Measurements from ENCODE around the gene MIEF2.

MIEF2 gene

GRCh38 chr17:18228176-18228682, 32.2 kb upstream of the MIEF2 start:
- Histone ChIP-seq H3K9me3 (ENCODE audit: control insufficient read depth, low read length) (no peaks in the 10 kb centered on the region), H3K9ac (ENCODE audit: low read length) (no peak overlapping the region), H3K4me3 (ENCODE audit: low read length) (no peak overlapping the region), H3K36me3 (ENCODE audit: control insufficient read depth, insufficient read depth, low read length) (no peaks in the 10 kb centered on the region), H3K4me1 (ENCODE audit: control insufficient read depth, insufficient read depth, low read length) (peaks cover 17% of the 10 kb centered on the region), H3K27me3 (ENCODE audit: control insufficient read depth, insufficient read depth, low read length) (no peaks in the 10 kb centered on the region)

GRCh38 chr17:18229254-18229653, 31.2 kb upstream of the MIEF2 start:
- Histone ChIP-seq H3K9ac (ENCODE audit: low read length) (no peak overlapping the region), H3K9me3 (ENCODE audit: control insufficient read depth, low read length) (no peaks in the 10 kb centered on the region), H3K4me3 (ENCODE audit: low read length) (no peak overlapping the region), H3K4me1 (ENCODE audit: control insufficient read depth, insufficient read depth, low read length) (peaks cover 17% of the 10 kb centered on the region), H3K27me3 (ENCODE audit: control insufficient read depth, insufficient read depth, low read length) (no peaks in the 10 kb centered on the region), H3K36me3 (ENCODE audit: control insufficient read depth, insufficient read depth, low read length) (no peaks in the 10 kb centered on the region)

DNA sequence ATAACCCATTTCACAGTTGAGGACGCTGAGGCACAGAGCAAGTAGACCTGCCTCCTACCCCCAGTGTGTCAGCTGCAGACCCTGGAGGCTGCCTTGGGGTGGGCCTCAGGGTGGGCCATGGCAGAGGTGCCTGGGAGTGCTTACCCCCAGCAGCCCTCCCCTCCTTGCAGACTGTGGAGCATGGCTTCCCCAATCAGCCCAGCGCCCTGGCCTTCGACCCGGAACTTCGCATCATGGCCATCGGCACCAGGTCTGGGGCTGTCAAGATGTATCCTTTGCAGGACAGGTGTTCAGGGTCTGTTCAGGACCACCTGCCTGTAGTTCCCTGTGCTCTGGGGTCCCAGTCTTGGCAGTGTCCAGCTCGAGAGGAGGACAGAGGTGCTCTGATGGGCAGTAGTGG, 30.7 kb upstream of the MIEF2 start:
- no peaks in the 10 kb centered on the region for H3K9me3 ChIP-seq (ENCODE audit: control insufficient read depth, low read length)
- no peak overlapping the region for H3K9ac ChIP-seq (ENCODE audit: low read length)
- no peaks in the 10 kb centered on the region for H3K27me3 ChIP-seq (ENCODE audit: control insufficient read depth, insufficient read depth, low read length)
- H3K4me1 ChIP-seq (ENCODE audit: control insufficient read depth, insufficient read depth, low read length), result peaks cover 14% of the 10 kb centered on the region
- no peaks in the 10 kb centered on the region for H3K36me3 ChIP-seq (ENCODE audit: control insufficient read depth, insufficient read depth, low read length)
- H3K4me3 ChIP-seq (ENCODE audit: low read length), result no peak overlapping the region

DNA sequence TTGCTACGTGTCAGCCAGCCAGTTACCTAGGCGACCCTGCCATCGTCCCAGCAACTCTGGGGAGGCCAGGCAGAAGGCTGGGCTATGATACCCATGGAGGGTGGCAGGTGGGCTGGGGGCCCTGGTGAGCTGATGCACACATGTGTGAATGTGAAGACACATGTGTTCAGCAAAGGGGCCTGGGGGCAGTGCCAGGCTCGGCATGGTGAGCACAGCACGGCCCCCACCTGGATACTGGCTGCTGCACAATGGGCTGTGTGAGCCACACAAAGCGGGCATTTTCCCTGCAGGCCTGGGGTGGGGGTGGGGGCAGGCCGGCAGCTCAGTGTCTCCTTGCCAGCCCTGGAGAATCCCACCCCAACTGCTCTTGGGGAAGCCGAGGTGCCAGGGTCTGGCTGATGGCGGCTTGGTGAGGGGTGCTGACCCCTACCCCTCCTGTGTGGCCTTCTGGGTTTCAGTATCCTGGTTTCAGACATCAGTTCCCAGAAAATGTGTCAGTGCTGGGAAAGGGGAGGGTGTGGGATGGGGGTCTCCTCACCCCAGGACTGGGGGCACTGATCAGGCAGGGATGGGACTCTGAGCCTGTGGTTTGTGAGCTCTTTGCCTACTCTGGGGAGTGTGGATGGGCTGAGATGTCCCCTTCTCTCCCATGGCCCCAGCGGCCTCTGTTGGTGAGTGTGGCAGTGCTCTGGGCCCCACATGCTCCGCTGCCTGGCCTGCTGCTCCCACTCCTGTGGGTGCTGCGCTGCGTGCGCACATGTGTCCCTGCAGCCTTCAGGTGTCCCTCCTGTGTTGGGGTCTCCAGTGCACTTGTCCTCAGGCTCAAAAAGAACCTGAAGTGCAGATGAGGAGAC, 29.9 kb upstream of the MIEF2 start:
- Histone ChIP-seq H3K9ac (ENCODE audit: low read length) (no peak overlapping the region), H3K4me1 (ENCODE audit: control insufficient read depth, insufficient read depth, low read length) (peaks cover 16% of the 10 kb centered on the region), H3K36me3 (ENCODE audit: control insufficient read depth, insufficient read depth, low read length) (no peaks in the 10 kb centered on the region), H3K4me3 (ENCODE audit: low read length) (no peak overlapping the region), H3K9me3 (ENCODE audit: control insufficient read depth, low read length) (no peaks in the 10 kb centered on the region), H3K27me3 (ENCODE audit: control insufficient read depth, insufficient read depth, low read length) (no peaks in the 10 kb centered on the region)

DNA sequence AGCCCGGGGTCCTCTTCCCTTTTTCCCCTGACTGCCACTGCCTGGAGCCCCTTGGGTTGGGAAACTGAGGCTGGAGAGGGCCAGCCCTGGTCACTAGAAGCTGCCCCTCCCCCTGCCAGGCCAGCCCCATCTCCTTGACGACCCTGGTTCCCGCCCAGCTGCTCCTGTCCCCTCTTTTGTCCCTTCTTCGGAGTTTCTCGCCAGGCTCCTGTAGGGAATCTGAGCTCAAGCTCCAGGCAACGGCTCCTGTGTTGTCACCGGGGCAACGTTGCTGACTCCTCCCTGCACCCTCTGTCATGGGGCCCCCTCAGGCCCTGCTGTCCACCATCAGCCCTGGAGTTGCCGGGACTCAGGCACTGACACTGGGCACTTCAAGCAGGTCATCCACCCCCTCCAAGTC, 29.3 kb upstream of the MIEF2 start:
- Histone ChIP-seq H3K27me3 (ENCODE audit: control insufficient read depth, insufficient read depth, low read length) (no peaks in the 10 kb centered on the region), H3K9ac (ENCODE audit: low read length) (no peak overlapping the region), H3K4me3 (ENCODE audit: low read length) (no peak overlapping the region), H3K9me3 (ENCODE audit: control insufficient read depth, low read length) (no peaks in the 10 kb centered on the region), H3K36me3 (ENCODE audit: control insufficient read depth, insufficient read depth, low read length) (no peaks in the 10 kb centered on the region), H3K4me1 (ENCODE audit: control insufficient read depth, insufficient read depth, low read length) (peaks cover 19% of the 10 kb centered on the region)

DNA sequence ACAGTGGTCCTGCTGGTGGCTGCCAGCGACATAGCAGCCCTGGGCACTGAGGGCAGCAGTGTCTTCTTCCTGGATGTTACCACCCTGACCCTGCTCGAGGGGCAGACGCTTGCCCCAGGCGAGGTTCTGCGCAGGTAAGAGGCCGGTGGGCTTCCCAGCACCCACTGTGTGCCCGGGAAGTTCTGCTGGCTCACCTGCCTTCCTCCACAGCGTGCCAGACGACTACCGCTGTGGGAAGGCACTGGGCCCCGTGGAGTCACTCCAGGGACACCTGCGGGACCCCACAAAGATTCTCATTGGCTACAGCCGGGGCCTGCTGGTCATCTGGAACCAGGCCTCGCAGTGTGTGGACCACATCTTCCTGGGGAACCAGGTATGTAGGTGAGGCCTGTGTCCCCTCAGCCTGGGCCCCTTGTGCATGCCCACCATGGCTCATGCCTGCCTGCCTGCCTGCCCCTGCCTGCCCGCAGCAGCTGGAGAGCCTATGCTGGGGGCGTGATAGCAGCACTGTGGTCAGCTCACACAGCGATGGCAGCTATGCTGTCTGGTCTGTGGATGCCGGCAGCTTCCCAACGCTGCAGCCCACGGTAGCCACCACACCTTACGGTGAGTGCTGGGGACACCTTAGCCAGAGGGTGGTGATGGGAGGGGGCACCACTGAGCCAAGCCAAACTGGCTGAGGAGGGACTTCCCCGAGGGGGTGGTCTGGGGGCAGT, 26.5 kb upstream of the MIEF2 start:
- Histone ChIP-seq H3K9me3 (ENCODE audit: control insufficient read depth, low read length) (no peaks in the 10 kb centered on the region), H3K4me1 (ENCODE audit: control insufficient read depth, insufficient read depth, low read length) (peaks cover 13% of the 10 kb centered on the region), H3K4me3 (ENCODE audit: low read length) (no peak overlapping the region), H3K36me3 (ENCODE audit: control insufficient read depth, insufficient read depth, low read length) (no peaks in the 10 kb centered on the region), H3K9ac (ENCODE audit: low read length) (no peak overlapping the region), H3K27me3 (ENCODE audit: control insufficient read depth, insufficient read depth, low read length) (no peaks in the 10 kb centered on the region)

DNA sequence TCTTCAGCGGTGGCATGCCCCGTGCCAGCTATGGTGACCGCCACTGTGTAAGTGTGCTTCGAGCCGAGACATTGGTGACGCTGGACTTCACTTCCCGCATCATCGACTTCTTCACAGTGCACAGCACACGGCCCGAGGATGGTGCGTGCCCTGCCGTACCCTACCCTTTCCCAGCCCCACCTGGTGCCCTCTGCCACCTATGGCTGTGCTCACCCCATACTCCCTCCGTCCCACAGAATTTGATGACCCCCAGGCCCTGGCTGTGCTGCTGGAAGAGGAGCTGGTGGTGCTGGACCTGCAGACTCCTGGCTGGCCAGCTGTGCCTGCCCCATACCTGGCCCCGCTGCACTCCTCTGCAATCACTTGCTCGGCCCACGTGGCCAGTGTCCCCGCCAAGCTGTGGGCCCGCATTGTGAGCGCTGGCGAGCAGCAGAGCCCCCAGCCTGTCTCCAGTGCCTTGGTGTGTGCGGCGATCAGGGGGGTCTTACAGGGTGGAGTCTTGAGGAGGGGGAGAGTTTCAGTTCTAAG, 25.5 kb upstream of the MIEF2 start:
- Histone ChIP-seq H3K27me3 (ENCODE audit: control insufficient read depth, insufficient read depth, low read length) (no peaks in the 10 kb centered on the region), H3K9me3 (ENCODE audit: control insufficient read depth, low read length) (no peaks in the 10 kb centered on the region)

GRCh38 chr17:18235743-18236256, 24.7 kb upstream of the MIEF2 start:
- Histone ChIP-seq H3K4me1 (ENCODE audit: control insufficient read depth, insufficient read depth, low read length) (peaks cover 13% of the 10 kb centered on the region), H3K27me3 (ENCODE audit: control insufficient read depth, insufficient read depth, low read length) (no peaks in the 10 kb centered on the region), H3K9me3 (ENCODE audit: control insufficient read depth, low read length) (no peaks in the 10 kb centered on the region), H3K36me3 (ENCODE audit: control insufficient read depth, insufficient read depth, low read length) (no peaks in the 10 kb centered on the region), H3K9ac (ENCODE audit: low read length) (peak overlapping the region; percentile 9), H3K4me3 (ENCODE audit: low read length) (no peak overlapping the region)

More for the DNA sequence above, 25.5 kb upstream of the MIEF2 start:
- Histone ChIP-seq H3K36me3 (ENCODE audit: control insufficient read depth, insufficient read depth, low read length) (no peaks in the 10 kb centered on the region), H3K4me3 (ENCODE audit: low read length) (no peak overlapping the region), H3K4me1 (ENCODE audit: control insufficient read depth, insufficient read depth, low read length) (peaks cover 13% of the 10 kb centered on the region), H3K9ac (ENCODE audit: low read length) (peak overlapping the region; percentile 9)

GRCh38 chr17:18236494-18236893, 24.0 kb upstream of the MIEF2 start:
- Histone ChIP-seq H3K9me3 (ENCODE audit: control insufficient read depth, low read length) (no peaks in the 10 kb centered on the region), H3K4me3 (ENCODE audit: low read length) (no peak overlapping the region), H3K9ac (ENCODE audit: low read length) (no peak overlapping the region), H3K4me1 (ENCODE audit: control insufficient read depth, insufficient read depth, low read length) (peaks cover 13% of the 10 kb centered on the region), H3K27me3 (ENCODE audit: control insufficient read depth, insufficient read depth, low read length) (no peaks in the 10 kb centered on the region), H3K36me3 (ENCODE audit: control insufficient read depth, insufficient read depth, low read length) (no peaks in the 10 kb centered on the region)

DNA sequence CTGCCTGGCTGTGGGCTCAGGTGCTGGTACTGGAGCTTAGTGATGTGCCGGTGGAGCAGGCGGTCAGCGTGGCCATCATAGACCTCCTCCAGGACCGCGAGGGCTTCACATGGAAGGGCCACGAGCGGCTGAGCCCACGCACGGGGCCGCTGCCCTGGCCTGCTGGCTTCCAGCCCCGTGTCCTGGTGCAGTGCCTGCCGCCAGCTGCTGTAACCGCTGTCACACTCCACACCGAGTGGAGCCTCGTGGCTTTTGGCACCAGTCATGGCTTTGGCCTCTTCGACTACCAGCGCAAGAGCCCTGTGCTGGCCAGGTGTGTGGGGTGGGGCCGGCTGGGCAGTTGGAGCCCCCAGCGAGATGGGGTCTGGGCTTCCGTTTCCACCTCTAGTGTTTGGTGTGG, 23.0 kb upstream of the MIEF2 start:
- Histone ChIP-seq H3K4me3 (ENCODE audit: low read length) (no peak overlapping the region), H3K36me3 (ENCODE audit: control insufficient read depth, insufficient read depth, low read length) (no peaks in the 10 kb centered on the region), H3K9ac (ENCODE audit: low read length) (no peak overlapping the region), H3K27me3 (ENCODE audit: control insufficient read depth, insufficient read depth, low read length) (no peaks in the 10 kb centered on the region), H3K4me1 (ENCODE audit: control insufficient read depth, insufficient read depth, low read length) (peaks cover 13% of the 10 kb centered on the region), H3K9me3 (ENCODE audit: control insufficient read depth, low read length) (no peaks in the 10 kb centered on the region)

DNA sequence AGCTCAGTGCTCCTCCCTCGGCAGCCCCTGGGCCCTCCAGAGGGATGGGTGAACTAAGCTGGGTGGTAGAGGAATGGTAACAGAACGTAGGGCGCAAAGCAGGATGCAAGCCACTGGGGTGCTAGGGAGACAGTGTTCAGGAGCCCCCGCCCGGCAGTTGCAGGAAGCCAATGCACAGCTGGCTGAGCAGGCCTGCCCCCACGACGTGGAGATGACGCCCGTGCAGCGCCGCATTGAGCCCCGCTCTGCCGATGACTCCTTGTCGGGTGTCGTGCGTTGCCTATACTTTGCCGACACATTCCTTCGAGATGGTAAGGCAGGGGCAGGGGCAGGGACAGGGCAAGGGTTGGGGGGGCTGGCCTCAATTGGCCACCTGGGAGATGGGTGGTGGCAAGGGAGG, 22.2 kb upstream of the MIEF2 start:
- H3K36me3 ChIP-seq (ENCODE audit: control insufficient read depth, insufficient read depth, low read length), result no peaks in the 10 kb centered on the region
- no peak overlapping the region for H3K9ac ChIP-seq (ENCODE audit: low read length)
- no peaks in the 10 kb centered on the region for H3K9me3 ChIP-seq (ENCODE audit: control insufficient read depth, low read length)
- no peak overlapping the region for H3K4me3 ChIP-seq (ENCODE audit: low read length)
- H3K27me3 ChIP-seq (ENCODE audit: control insufficient read depth, insufficient read depth, low read length), result no peaks in the 10 kb centered on the region
- peaks cover 13% of the 10 kb centered on the region for H3K4me1 ChIP-seq (ENCODE audit: control insufficient read depth, insufficient read depth, low read length)

- Histone ChIP-seq H3K9ac (ENCODE audit: low read length) (no peak overlapping the region), H3K36me3 (ENCODE audit: control insufficient read depth, insufficient read depth, low read length) (peaks cover 7% of the 10 kb centered on the region), H3K4me3 (ENCODE audit: low read length) (no peak overlapping the region), H3K27me3 (ENCODE audit: control insufficient read depth, insufficient read depth, low read length) (no peaks in the 10 kb centered on the region), H3K9me3 (ENCODE audit: control insufficient read depth, low read length) (no peaks in the 10 kb centered on the region), H3K4me1 (ENCODE audit: control insufficient read depth, insufficient read depth, low read length) (peaks cover 7% of the 10 kb centered on the region)
These were observed 20.0 kb upstream of the MIEF2 start for GRCh38 chr17:18240449-18240848.
